DMS 273 treated with DMSO at 0.1 percent for 48 hours (cell line): Measurements from ENCODE around the gene CTDP1.
"Not testable (repeated sequence)": the region's sequence is repeated elsewhere in the genome, so short reads cannot be mapped to it uniquely, and the experiment has no call there.

Experiments used
- DNase-seq: peaks from one replicate; lab custom pipeline; 2025; lab: John Stamatoyannopoulos, UW

CTDP1 gene

DNA sequence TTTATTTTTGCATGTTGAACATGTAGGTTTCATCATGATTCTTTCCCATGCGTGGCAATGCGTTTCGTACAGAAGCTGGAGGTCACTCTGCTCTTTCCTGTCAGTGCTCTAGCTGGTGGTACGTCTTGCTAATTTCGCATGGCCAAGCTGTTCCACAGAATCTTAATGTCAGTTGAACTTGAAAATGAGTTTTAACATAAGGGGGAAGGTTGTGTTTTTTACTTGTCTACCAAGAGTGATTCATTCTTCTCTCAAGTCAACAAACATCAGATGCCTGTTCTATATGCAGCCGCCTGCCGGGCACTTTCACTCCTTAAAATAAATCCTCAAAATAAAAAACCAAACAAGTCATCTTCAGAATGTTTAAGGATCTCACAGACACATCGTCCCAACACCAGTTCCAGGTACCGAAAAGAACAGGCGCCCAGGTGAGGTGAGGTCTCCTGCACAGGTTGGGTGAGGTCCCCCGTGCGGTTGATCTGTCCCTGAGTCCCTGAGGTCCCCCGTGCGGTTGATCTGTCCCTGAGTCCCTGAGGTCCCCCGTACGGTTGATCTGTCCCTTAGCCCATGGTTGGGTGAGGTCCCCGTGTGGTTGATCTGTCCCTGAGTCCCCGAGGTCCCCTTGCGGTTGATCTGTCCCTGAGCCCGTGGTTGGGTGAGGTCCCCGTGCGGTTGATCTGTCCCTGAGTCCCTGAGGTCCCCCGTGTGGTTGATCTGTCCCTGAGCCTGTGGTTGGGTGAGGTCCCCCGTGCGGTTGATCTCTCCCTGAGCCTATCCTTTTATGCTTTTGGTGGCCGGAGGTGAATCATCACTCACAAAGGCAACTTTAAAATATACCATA is 61.1 kb downstream of the CTDP1 start:
- DNase-seq: no peak

- DNase-seq: no peak
Observed at GRCh38 chr18:79741362-79741700, 61.7 kb downstream of the CTDP1 start.

GRCh38 chr18:79742076-79742475 is 62.5 kb downstream of the CTDP1 start:
- DNase-seq: no peak

DNA sequence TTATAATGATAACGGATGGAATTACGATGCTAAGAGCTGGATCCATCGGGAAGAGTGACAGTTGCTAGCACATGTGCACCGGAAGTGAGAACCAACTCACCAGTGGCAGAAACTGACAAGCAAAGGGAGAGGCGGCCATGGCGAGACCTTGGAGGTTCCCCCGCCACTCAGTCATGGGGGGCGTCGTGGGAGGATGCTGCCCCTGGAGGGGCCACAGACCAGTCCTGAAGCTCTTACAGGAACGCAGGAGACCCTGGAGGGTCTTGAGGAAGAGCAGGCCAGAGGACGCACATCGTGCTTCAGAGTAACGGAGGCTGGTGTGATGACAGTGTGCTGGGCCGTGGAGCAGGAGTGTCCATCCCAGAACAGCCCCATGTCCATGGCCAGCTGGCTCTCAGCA is 65.0 kb downstream of the CTDP1 start:
- DNase-seq: no peak

GRCh38 chr18:79746730-79747129 is 67.1 kb downstream of the CTDP1 start:
- DNase-seq: no peak

GRCh38 chr18:79747156-79747845 is 67.7 kb downstream of the CTDP1 start:
- DNase-seq: no peak

DNA sequence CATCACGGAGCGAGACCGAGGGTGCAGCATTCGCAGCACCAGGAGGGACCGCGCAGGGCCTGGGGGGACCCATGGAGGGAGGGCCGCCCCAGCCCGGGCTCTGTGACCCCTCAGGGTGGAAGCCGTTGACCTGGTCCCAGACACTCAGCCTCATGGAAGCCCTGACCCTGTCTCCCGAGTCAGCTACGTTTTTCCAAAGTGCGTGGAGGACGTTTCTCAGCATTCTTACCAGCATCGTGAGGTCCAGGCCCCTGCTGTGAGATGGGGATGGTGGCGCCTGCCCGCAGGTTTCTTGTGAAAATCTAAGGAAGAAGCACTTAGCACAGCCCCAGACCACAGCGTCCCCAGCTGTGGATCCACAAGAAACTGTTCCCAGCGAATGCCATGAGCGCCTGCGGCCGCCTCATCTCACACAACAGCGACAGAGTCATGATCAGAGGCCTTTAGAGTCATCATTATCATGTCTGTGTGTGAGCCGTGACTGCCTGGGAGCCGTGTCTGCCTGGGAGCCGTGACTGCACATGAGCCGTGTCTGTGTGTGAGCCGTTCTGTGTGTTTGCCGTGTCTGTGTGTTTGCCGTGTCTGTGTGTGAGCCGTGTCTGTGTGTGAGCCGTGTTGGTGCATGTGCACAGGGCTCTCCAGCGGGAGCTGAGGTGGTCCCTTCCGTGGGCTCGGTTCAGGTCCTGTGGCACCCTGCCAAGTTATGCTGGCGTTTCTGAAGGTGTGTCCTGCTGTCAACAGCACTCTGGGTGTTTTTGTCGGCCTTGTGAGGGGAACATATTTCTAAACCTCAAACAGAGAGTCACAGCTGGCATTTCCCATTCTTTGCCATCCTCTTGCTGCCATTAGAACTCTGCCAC is 68.9 kb downstream of the CTDP1 start:
- no peak for DNase-seq

GRCh38 chr18:79749251-79750191 is 69.9 kb downstream of the CTDP1 start:
- DNase-seq: no peak

GRCh38 chr18:79750980-79751571 is 71.5 kb downstream of the CTDP1 start:
- DNase-seq: no peak

GRCh38 chr18:79751918-79752578 is 72.4 kb downstream of the CTDP1 start:
- DNase-seq: not testable (repeated sequence)

DNA sequence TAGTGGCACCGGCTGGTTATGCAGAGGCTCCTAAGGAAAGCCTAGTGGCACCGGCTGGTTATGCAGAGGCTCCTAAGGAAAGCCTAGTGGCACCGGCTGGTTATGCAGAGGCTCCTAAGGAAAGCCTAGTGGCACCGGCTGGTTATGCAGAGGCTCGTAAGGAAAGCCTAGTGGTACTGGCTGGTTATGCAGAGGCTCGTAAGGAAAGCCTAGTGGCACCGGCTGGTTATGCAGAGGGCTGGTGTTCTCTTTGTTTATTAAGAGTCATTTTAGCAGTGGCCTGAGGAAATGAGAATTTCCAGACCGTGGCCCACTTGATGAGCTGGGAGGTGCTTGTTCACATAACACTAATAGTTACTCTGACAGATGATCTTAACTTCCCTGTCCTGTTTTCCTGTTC is 73.3 kb downstream of the CTDP1 start:
- not testable (repeated sequence) for DNase-seq

DNA sequence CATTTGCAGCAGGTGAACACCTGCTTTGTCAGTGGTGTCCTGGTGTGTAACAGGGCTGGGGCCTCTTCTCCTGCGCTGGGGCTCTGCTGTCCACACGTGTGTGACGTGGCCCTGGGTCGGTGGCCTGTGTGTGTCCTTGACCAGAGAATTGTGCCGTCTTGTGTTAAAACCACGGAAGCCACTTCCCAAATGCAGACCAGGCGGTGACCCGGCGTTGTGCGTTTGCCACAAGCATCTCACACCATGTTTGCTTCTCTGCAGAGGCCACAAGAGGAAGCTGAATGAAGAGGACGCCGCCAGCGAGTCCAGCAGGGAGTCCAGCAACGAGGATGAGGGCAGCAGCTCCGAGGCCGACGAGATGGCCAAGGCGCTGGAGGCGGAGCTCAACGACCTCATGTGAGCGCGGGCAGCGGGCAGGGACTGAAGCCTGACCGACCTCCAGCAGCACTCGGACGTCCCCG is 73.8 kb downstream of the CTDP1 start:
- DNase-seq: no peak

GRCh38 chr18:79754022-79754761 is 74.6 kb downstream of the CTDP1 start:
- DNase-seq: no peak

DNA sequence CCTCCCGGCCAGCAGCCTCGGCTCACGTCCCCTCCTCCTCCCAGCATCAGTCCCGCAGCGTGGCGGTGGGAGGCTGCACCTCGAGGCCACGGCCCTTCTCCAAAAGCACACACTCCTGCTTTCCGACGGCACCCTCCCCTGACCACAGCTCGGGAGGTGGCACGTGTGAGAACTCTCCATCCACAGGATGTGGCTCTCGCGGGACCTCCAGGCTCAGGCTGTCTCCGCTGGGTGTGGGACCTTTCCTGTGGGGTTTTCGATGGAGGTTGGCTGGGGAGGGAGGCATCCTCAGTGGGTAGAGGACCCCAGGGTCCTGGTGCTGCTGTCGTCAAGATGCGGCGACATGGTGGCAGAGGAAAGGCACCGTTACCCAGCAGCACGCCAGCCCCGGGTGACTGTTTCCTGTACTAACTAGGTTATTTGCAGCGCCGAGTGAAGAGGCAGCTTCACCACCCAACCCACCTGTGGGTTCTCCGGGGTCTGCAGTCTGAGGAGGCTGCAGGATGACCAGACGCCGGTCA is 75.3 kb downstream of the CTDP1 start:
- DNase-seq: no peak

GRCh38 chr18:79755496-79756142 is 76.0 kb downstream of the CTDP1 start:
- DNase-seq: no peak

DNA sequence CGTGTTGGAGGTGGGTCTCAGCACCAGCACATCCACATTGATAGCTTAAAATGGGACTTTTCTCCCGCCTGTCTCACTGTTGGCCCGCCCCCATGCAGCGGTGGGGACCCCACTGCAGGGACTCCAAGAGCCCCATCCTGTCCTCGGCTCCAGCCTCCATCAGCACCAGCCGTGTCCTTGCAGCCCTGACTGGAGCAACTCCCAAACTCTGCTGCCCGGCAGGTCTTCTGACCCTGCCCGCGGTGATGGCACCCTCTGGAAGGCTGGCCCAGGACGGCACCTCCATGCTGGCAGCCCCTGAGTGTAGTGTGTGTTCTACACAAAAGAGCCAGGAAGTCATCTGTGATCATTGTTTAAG is 76.5 kb downstream of the CTDP1 start:
- DNase-seq: no peak

- no peak for DNase-seq
Observed at GRCh38 chr18:79756826-79757225, 77.2 kb downstream of the CTDP1 start.

DNA sequence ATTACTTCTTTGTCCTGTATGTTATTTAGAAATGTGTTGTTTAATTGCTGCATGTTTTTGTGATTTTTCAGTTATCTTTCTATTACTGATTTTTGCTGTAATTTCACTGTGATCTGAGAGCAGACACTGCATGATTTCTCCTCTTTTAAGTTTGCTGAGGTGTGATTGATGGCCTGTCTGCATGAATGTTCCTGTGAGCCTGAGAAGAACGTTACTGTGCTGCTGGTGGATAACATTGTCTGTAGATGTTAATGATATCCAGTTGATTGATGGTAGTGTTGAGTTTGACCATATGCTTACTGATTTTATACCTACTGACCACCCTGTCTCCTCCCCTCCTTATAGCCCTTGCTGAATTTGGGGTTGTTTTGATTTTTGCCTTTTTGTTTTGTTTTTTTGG is 80.7 kb downstream of the CTDP1 start:
- no peak for DNase-seq

DNA sequence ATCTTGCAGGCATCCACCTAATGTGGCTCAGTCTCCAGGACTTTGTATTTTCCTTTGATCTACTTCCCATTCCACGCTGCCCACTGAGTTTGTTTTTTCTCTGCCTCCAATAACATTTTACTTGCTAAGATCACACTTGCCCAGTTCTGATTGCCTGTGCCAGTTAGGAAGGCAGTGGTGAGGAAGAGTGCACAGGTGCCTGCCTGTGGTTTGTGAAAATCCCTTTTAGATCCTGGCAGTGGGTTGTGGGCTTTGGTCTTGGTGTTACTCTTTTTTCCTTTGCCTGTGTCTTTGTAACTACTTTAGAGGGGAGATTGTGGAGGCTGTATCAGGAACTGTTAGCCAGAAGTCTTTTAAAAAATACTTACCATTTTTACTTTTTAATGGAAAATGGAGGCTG is 81.3 kb downstream of the CTDP1 start:
- no peak for DNase-seq
